Breast epithelium (tissue), 4 donors: ENCODE results near the gene PDE4D. TPM values are rescaled to one million over a fixed set of nuclear protein-coding genes. Genes with fewer than 3 reads are reported as not detected.

ENCODE experiments used
- DNase-seq, 2 donors: peaks; one replicate each; pipeline ENCODE4 v3.0.0-alpha.2; 2019; ENCODE audit warnings: low spot score in 2 of 2
- H3K27ac ChIP-seq, 2 donors: fragments of 200-600 bp; sonication (generic) in 1 of 2; one replicate each; pipeline ENCODE4 v1.5.1; 2016 to 2019; ENCODE audit warnings: mild to moderate bottlenecking in 1 of 2
- H3K27me3 ChIP-seq, 2 donors: fragments of 200-600 bp; sonication (generic) in 1 of 2; one replicate each; pipeline versions ENCODE4 v1.5.1 to v1.6.0; 2017 to 2019; ENCODE audit warnings: control low read depth in 1 of 2, mild to moderate bottlenecking in 1 of 2
- H3K36me3 ChIP-seq: fragments of 200-600 bp; one replicate; pipeline ENCODE4 v1.5.1; 2019
- H3K4me1 ChIP-seq, 2 donors: fragments of 200-600 bp; sonication (generic); one replicate each; pipeline ENCODE4 v1.5.1; 2016 to 2019; ENCODE audit warnings: control low read depth in 1 of 2
- H3K4me3 ChIP-seq, 3 donors: fragments of 200-600 bp; sonication (generic); 1 replicate in 2 of 3; 2 replicates in 1 of 3; pipeline ENCODE4 v1.5.1; 2016 to 2019; ENCODE audit warnings: mild to moderate bottlenecking in 3 of 3, moderate library complexity in 2 of 3
- H3K9me3 ChIP-seq, 2 donors: fragments of 200-600 bp; sonication (generic) in 1 of 2; one replicate each; pipeline ENCODE4 v1.5.1; 2016 to 2019; ENCODE audit warnings: control low read depth in 1 of 2
- POLR2A ChIP-seq: fragments of 450-650 bp; IDR thresholded peaks from one replicate; pipeline ENCODE4 v1.6.1; 2016; ENCODE audit warnings: antibody characterized with exemption, mild to moderate bottlenecking, moderate library complexity
- POLR2AphosphoS5 ChIP-seq, 3 donors: sonication (generic); formaldehyde crosslinking; IDR thresholded peaks; one replicate each; pipeline ENCODE4 v1.6.1; 2017; ENCODE audit warnings: antibody characterized with exemption in 3 of 3
- intact Hi-C: fragments of 100-400 bp; cut with DNase I; formaldehyde crosslinking; loops from one replicate; pipeline ENCODE4 v1.15.1; 2023; ENCODE audit warnings: low total_unique reads
- total RNA-seq, 3 donors: library from RNA; depleted of rRNA; stranded (reverse); fragments of >200 nt; gene quantifications; one replicate each; pipeline ENCODE4 v1.1.0, GENCODE V29; 2016
- TF ChIP-seq, protein P1 (sequence below), 3 donors: fragments of 450-650 bp; IDR thresholded peaks; one replicate each; pipeline ENCODE4 v1.5.1; 2016 to 2017; ENCODE audit warnings: antibody characterized with exemption in 3 of 3, mild to moderate bottlenecking in 3 of 3, moderate library complexity in 3 of 3

Gene PDE4D
- total RNA-seq, 3 donors from 2014 or later, result 14.4 to 37.4 (median 28.2) TPM

DNA sequence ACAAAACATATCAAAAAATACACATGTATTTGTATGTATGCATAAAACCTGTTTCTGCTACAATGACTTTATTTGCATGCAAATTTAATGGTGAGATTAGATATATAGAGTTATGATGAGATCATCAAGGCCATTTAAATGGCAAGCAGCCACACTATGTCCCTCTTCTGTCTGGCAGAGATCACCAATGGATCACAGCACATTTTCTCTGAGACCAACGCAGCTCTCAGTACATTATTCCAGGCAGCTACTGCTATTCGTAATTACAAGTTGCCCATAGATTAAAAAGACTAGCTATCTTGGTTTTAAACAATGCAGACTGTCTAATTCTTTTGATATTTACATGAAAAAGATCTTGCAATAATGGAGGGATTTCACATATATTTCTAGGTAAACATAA is 629.5 kb downstream of the PDE4D start:
- no peaks in the 10 kb centered on the region for H3K27me3 ChIP-seq
- no peaks in the 10 kb centered on the region for H3K4me1 ChIP-seq
- H3K9me3 ChIP-seq, result no peaks in the 10 kb centered on the region
- TF ChIP-seq, protein P1, sequence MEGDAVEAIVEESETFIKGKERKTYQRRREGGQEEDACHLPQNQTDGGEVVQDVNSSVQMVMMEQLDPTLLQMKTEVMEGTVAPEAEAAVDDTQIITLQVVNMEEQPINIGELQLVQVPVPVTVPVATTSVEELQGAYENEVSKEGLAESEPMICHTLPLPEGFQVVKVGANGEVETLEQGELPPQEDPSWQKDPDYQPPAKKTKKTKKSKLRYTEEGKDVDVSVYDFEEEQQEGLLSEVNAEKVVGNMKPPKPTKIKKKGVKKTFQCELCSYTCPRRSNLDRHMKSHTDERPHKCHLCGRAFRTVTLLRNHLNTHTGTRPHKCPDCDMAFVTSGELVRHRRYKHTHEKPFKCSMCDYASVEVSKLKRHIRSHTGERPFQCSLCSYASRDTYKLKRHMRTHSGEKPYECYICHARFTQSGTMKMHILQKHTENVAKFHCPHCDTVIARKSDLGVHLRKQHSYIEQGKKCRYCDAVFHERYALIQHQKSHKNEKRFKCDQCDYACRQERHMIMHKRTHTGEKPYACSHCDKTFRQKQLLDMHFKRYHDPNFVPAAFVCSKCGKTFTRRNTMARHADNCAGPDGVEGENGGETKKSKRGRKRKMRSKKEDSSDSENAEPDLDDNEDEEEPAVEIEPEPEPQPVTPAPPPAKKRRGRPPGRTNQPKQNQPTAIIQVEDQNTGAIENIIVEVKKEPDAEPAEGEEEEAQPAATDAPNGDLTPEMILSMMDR (IDR thresholded peaks at IDR 0.05), result no peak
- no peak for TF ChIP-seq POLR2A
- TF ChIP-seq POLR2AphosphoS5 (IDR thresholded peaks at IDR 0.05), result no peak
- H3K4me3 ChIP-seq, result no peak overlapping the region
- no peaks in the 10 kb centered on the region for H3K36me3 ChIP-seq
- intact Hi-C loops, result no loop called here
- DNase-seq, result no peak
- no peak overlapping the region for H3K27ac ChIP-seq

DNA sequence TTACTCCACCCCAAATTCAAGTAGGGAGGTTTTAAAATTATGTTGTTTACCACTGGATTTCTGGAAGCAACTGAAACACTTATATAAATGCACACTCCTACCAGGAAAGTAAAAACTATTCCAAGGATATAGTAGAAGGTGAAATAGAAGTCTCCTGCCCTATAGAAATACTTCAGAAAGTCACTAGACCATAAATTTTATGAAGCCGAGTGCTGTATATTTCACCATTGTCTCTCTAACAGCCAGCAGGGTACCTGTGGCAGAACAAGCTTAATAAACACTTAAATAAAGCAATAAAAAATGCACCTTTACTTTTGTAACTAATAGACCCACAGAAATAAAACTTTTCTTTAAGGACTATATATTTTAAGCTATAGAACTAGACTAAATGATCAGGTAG is 631.6 kb downstream of the PDE4D start:
- Histone ChIP-seq H3K9me3 (no peaks in the 10 kb centered on the region), H3K27ac (no peak overlapping the region), H3K4me3 (no peak overlapping the region), H3K4me1 (no peaks in the 10 kb centered on the region), H3K27me3 (no peaks in the 10 kb centered on the region), H3K36me3 (no peaks in the 10 kb centered on the region)
- intact Hi-C loops, result no loop called here
- no peak for DNase-seq
- TF ChIP-seq POLR2AphosphoS5 (IDR thresholded peaks at IDR 0.05), result no peak
- TF ChIP-seq, protein P1 (IDR thresholded peaks at IDR 0.05), result no peak
- no peak for TF ChIP-seq POLR2A

GRCh38 chr5:59260973-59261372 is 632.6 kb downstream of the PDE4D start:
- intact Hi-C loops, result no loop called here
- Histone ChIP-seq H3K27me3 (no peaks in the 10 kb centered on the region), H3K27ac (no peak overlapping the region), H3K4me1 (no peaks in the 10 kb centered on the region), H3K36me3 (no peaks in the 10 kb centered on the region), H3K9me3 (no peaks in the 10 kb centered on the region), H3K4me3 (no peak overlapping the region)
- TF ChIP-seq POLR2A (no peak), POLR2AphosphoS5 (IDR thresholded peaks at IDR 0.05) (no peak)
- TF ChIP-seq, protein P1 (IDR thresholded peaks at IDR 0.05), result no peak
- DNase-seq, result no peak

GRCh38 chr5:59260200-59260599 is 633.3 kb downstream of the PDE4D start:
- H3K9me3 ChIP-seq, result no peaks in the 10 kb centered on the region
- H3K4me3 ChIP-seq, result no peak overlapping the region
- H3K4me1 ChIP-seq, result no peaks in the 10 kb centered on the region
- TF ChIP-seq POLR2AphosphoS5 (IDR thresholded peaks at IDR 0.05), result no peak
- TF ChIP-seq, protein P1 (IDR thresholded peaks at IDR 0.05), result no peak
- no peak for TF ChIP-seq POLR2A
- no peak for DNase-seq
- intact Hi-C loops, result no loop called here
- no peaks in the 10 kb centered on the region for H3K27me3 ChIP-seq
- no peaks in the 10 kb centered on the region for H3K36me3 ChIP-seq
- H3K27ac ChIP-seq, result no peak overlapping the region

DNA sequence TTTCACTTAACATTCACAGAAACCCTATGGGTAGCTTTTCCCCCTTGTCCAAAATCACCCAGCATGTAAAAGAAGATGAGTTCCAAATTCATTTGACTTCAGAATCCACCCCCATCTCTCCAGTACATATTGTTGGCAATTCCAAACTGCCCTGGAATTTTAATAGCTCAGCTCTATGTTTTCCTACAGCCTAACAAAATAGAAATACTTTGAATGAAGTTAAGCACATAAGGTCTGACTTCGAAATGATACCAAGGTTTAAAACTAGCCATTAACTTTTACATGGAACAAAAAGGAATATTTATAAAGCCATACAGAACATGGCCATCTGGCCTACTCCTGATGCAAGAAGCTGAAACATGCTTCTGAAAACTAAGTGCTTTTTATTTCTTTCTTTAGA is 634.3 kb downstream of the PDE4D start:
- Histone ChIP-seq H3K9me3 (no peaks in the 10 kb centered on the region), H3K27me3 (no peaks in the 10 kb centered on the region), H3K36me3 (no peaks in the 10 kb centered on the region), H3K4me1 (no peaks in the 10 kb centered on the region), H3K4me3 (no peak overlapping the region), H3K27ac (no peak overlapping the region)
- no peak for DNase-seq
- TF ChIP-seq, protein P1 (IDR thresholded peaks at IDR 0.05), result no peak
- TF ChIP-seq POLR2A (no peak), POLR2AphosphoS5 (IDR thresholded peaks at IDR 0.05) (no peak)
- intact Hi-C loops, result no loop called here
